GM21619 (cell line): ENCODE results near the gene CDC42EP3.

Experiments
- ATAC-seq: cut with Tn5 transposase; IDR thresholded peaks from one replicate; pipeline ENCODE4 v1.9.1; 2021; ENCODE audit not compliant: unreplicated experiment

CDC42EP3 gene, protein sequence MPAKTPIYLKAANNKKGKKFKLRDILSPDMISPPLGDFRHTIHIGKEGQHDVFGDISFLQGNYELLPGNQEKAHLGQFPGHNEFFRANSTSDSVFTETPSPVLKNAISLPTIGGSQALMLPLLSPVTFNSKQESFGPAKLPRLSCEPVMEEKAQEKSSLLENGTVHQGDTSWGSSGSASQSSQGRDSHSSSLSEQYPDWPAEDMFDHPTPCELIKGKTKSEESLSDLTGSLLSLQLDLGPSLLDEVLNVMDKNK

DNA sequence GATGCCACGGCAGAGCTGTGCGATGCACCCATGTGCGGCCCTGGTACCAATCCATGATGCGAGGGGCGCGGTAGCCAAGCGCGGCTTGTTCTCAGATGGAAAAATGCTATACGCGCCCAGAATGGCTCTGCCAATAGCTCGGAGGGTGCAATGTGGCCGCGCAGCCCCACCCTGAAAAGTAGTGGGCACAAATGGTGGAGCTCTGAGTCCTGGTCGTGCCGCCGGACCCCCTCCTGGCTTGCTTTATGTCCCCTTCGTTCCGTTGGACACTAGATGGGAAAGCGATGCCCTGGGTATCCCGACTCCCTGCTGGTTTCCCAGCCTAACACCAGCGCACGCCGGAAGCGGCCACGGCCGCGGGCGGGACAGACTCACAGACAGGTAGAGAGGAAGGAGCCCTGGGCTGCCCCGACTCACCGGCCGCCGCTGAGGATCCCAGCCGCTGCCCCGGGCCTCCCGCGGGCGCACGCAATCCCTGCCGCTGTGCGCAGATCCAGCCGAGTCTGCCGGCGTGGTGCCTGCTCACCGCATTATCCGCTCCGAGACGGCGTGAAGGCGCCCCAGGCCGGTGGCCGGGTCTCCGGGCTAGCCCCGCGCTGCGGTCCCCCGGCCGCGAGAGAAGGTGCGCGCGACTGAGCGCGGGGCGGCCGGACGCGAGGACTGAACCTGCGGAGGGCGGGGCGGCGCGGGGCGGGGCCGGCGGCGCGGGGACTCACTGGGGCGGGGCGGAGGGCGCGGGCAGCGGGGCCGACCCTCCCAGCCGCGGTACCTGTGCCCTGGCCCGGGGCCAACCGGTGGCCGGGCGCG lies at the start of gene CDC42EP3:
TSS of gene CDC42EP3 (minus strand) at position 634 of the 807 bp plus-strand sequence. CDS start 25,055 bp downstream, outside the sequence.
- peak; percentile 43 for ATAC-seq

DNA sequence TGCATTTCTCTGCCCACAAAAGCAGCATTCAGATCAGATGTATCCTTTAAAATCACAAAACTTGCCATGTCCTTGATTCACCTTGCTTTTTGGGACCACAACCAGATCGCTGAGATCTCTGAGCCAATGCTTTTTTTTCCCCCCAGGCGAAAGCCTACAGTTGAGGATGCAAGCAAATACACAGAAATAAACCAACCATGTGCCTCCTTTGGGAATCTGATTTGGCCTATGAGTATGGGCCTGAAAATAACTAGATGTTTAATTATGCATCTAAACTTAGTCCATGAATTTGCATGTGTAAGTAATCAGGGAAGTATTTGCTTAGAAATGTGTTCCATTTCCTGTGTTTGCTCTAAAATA lies 49.7 kb upstream of the CDC42EP3 start:
- ATAC-seq, result no peak

DNA sequence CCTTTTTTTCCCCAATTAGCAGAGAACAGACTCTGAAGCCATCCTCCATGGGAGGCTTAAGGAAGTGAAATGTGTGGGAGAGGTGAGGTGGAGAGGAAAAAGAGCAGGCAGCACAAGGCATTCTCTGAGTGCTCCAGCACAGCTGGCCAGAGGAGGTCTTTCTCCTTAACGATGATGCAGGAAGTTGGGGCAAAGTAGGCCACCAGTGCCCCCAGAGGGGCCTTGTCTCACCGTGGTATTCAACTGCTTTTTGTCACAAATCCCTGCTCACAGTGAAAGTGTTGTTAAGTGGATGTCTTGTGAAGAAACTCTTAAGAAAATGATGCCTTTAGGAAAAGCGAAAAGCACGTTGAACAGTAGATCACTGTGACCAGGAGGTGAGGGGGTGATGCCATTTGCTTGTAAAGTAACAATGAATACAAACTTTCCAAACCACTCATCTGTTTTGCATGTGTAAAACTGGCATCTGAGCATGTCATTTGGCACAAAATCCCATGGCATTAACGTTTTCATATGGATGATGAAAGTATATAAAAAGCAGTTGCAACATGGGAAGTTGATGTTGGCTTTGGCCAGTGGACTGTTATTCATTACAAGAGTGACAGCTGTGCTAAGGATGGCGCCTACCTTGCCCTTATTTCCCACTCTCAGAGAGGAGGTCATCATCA lies 49.2 kb upstream of the CDC42EP3 start:
- no peak for ATAC-seq

GRCh38 chr2:37718515-37719161 lies 47.2 kb upstream of the CDC42EP3 start:
- ATAC-seq, result no peak

DNA sequence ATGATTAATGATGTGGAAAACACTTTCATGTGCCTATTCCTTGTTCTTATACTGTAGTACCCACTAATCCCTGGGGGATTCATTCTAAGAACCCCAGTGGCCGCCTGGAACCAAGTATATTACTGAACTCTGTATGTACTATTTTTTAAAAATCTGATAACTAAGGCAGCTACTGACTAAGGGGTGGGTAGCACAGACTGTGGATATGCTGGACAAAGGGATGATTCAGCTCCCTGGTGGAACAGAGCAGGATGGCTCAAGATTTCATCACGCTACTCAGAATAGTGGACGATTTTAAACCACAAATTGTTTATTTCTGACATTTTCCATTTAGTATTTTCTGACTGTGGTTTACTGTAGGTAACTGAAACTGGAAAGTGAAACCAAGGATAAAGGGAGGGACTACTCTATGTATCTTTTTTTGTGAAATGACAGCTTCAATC lies 41.8 kb upstream of the CDC42EP3 start:
- ATAC-seq, result no peak

DNA sequence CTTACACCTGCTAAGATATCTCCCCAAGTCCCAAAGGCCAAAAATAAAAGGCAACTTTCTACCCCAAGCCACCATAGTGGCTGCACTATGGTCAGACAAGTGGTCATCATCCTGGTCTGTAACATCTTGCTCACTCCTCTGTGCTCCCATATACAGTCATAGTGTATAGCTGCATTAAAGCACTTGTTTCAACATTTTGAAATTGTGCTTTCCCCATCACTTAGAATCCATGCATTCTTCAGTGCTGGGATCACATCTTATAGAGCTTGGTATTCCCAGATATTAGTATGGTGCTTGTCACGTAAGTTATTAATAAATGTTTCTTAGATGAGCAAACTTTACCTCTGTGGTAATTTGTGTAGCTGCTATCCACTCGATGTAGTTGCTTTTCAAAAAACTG lies 40.4 kb upstream of the CDC42EP3 start:
- ATAC-seq, result peak; percentile 8

- ATAC-seq, result peak; percentile 62
These were observed 39.9 kb upstream of the CDC42EP3 start for GRCh38 chr2:37711308-37711731.

DNA sequence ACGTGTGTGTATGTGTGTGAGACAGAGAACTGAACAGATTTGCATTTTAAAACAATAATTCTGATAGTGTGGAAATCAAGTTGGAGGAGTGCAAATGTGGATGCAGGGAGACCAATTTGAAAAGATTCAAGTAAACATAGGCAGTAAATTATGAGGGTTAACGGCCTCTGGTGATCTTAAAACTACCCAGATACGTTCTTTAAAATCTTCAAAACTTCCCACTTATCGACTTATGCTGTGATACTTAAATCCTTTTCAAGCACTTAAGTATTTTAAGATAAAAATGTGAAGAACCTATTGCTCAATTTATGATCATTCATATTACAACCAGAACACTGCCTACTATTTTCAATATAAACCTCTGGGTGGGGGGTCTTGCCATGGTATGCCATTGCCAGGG lies 37.7 kb upstream of the CDC42EP3 start:
- ATAC-seq, result no peak

DNA sequence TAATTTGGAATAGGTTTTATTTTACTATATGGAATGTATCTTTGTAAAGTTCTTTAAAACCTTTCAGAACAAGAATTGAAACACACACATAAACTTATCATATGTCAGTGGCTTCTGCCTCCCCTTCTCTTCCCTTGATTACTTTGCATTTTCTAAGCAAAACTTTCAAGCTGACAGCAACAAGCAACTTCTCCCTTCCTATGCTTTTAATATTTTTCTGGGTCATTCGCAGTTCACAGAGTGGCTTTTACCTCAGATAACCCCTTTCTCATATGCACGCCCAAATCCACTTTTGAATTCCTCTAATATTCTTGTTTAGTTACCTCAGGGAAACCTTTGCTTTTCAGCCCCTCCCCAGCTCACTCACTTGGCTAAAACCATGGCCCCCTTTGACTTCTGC lies 36.7 kb upstream of the CDC42EP3 start:
- no peak for ATAC-seq

GRCh38 chr2:37707393-37707792 lies 36.0 kb upstream of the CDC42EP3 start:
- ATAC-seq, result peak; percentile 59

GRCh38 chr2:37706334-37707183 lies 35.1 kb upstream of the CDC42EP3 start:
- no peak for ATAC-seq

DNA sequence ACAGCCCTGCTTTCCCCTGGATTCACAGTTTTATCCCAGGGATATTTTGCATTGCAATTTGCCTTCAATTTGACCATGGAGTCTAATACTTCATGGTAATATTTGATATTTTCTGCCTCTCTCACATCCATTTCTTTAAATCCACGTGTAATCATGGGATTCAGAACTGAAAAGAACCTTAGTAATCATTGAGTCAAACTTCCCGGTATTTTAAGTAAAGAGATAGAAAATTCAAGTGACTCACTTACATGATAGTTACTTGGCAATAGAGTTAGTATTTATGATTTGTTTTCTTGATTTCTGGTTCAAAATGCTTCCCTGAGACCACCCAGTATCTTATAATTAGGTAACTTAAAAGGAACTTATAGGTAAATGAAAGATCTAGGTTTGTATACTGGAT lies 33.7 kb upstream of the CDC42EP3 start:
- ATAC-seq, result no peak

DNA sequence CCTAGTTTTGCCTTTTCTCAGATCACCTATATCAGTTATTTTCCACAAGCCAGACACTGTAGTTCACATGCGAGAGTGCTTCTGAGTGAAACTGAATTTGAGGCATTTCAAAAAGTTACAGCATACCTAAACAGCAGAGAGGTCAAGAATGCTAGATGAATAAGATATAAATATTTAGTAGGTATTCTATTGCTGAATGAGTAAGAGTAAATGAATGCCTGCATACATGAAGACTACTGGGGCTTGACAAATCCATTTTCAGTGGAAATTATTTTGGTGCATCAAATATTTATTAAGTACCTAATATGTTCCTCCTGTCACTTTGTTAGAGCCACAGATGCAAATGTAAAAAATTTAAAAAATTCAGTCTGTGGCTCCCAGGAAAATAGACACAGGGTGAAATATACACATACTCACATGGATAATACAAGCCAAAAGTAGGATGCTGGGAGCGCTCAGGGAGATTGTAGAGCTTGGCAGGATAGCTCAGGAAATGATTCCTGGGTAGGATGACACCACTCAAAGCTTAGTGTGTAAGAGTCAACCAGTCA lies 27.6 kb upstream of the CDC42EP3 start:
- no peak for ATAC-seq

GRCh38 chr2:37695336-37695735 lies 23.9 kb upstream of the CDC42EP3 start:
- ATAC-seq, result no peak

GRCh38 chr2:37692711-37693110 lies 21.3 kb upstream of the CDC42EP3 start:
- no peak for ATAC-seq

- no peak for ATAC-seq
These were observed 18.3 kb upstream of the CDC42EP3 start for GRCh38 chr2:37689751-37690150.

DNA sequence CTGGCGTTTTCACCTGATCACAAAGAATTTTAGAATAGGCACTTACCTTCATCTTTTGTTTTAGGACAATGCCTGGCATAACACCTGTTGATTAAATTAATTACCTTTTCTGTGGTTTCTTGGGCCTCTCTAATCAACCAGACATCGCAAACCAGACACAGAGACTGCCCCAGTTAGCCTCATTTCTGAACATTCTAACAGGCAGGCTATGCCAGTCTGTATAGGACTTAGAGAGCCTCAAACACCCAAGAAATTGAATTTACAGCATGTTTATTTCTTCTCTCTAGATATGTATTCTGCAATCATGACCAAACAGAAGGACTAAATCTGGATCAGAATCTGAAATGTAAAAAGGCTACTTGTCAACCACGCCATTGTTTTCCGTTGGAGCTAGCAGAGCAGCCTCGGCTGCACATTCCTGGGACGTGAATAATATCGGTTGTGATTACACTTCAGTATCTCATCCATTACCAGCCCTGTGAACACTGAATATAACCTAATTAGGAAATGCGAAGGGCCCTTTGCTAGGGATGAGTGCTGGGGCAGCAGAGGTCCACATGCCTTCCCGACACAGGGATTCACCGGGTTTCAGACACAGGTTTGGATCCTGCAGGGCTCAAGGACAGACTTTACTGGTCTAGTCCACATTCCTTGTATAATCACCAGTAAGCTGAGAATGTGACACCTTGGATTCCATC lies 17.5 kb upstream of the CDC42EP3 start:
- no peak for ATAC-seq

DNA sequence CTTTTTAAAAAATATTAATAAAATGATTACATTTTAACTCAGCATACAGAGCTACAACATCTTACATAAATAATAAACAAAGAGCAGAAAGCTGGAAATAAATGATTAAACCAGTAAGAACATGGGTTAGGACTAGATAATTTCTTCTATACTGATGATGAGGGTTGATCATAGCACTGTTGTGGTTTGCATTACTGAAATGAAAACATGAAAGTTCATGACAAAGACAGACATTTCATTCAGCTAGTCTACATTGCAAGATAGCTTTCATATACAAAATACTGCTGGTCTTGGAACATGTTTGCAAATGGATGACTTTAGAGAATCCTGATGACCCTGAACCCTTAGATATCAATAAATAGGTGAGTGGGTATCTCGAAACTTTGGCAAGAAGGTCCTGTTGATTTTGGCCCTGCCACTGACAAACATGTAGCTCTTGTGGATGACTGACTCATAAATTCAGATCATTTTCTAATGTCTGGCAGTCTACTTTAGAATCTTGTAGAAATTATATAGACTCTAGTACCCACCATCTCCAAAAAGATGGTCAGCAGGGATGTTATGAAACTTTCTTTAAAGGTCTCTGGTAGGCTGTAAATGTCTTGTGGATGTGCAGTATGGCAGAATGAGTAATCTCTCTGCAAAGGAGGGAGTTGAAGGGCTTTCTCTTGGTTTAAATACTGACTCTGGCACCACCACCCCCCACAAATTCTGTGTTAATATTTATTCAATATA lies 15.5 kb upstream of the CDC42EP3 start:
- ATAC-seq, result no peak

DNA sequence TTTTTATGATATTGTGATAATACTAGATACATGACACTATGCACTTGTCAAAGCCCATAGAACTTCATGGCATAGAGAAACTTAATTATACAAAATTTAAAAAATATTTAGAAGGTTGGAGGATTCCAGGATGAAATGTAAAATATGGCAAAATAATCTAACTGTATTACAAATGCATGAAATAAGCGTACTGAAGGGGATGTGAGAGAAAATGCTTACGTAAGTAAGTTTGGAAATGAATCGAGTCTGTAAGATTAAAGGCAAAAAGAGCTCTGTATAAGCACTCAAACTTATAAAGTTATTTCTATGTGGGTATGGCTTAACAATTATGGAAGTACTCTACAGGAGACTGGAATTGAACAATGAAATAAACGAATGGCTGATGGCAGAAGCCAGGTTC lies 13.4 kb upstream of the CDC42EP3 start:
- ATAC-seq, result no peak
